Sigmoid colon (tissue), 3 donors: ENCODE data around the gene RRM2.

Source experiments
- POLR2A ChIP-seq, 2 donors: fragments of 450-650 bp; IDR thresholded peaks; one replicate each; pipeline ENCODE4 v1.6.1; 2016; ENCODE audit warnings: antibody characterized with exemption in 2 of 2, mild to moderate bottlenecking in 2 of 2, moderate library complexity in 2 of 2
- TF ChIP-seq, protein P1 (sequence below), 4 experiments: fragments of 450-650 bp in 3 of 4; fragments of 200-600 bp in 1 of 4; IDR thresholded peaks; one replicate each; pipeline ENCODE4 v1.5.1; 2016 to 2019; ENCODE audit warnings: antibody characterized with exemption in 4 of 4, mild to moderate bottlenecking in 3 of 4, moderate library complexity in 2 of 4

DNA sequence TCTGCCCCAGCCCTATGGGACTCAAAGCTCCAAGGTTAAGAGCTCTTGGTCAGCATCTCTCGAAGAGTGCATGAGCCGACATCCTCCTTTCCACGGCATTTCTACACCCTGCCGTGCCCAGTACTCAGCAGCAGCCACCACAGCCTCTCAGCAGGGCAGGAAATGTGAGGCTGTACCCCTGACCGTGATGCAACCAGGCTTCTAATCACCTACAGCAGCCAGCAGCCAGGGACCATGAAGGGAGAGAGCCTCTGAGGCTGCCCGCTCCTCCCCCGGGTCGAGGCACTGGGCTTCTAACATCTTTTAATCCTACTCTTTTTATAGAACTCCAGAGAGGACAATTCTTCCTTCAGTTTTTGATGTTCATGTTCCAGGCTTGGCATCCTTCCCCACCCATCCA lies 48.8 kb upstream of the RRM2 start:
- TF ChIP-seq POLR2A (IDR thresholded peaks at IDR 0.05): no peak
- TF ChIP-seq, protein P1, sequence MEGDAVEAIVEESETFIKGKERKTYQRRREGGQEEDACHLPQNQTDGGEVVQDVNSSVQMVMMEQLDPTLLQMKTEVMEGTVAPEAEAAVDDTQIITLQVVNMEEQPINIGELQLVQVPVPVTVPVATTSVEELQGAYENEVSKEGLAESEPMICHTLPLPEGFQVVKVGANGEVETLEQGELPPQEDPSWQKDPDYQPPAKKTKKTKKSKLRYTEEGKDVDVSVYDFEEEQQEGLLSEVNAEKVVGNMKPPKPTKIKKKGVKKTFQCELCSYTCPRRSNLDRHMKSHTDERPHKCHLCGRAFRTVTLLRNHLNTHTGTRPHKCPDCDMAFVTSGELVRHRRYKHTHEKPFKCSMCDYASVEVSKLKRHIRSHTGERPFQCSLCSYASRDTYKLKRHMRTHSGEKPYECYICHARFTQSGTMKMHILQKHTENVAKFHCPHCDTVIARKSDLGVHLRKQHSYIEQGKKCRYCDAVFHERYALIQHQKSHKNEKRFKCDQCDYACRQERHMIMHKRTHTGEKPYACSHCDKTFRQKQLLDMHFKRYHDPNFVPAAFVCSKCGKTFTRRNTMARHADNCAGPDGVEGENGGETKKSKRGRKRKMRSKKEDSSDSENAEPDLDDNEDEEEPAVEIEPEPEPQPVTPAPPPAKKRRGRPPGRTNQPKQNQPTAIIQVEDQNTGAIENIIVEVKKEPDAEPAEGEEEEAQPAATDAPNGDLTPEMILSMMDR (IDR thresholded peaks at IDR 0.05): no peak
